Body of pancreas (tissue), 4 donors: ENCODE data around the gene RTKN2.

Experiments used
- POLR2A ChIP-seq, 3 donors: fragments of 450-650 bp; IDR thresholded peaks; one replicate each; pipeline ENCODE4 v1.6.1; 2016; ENCODE audit warnings: antibody characterized with exemption in 3 of 3, mild to moderate bottlenecking in 2 of 3
- TF ChIP-seq, protein P1 (sequence below), 7 experiments: fragments of 450-650 bp in 4 of 7; fragments of 200-600 bp in 3 of 7; sonication (generic) in 3 of 7; IDR thresholded peaks; one replicate each; pipeline ENCODE4 v1.5.1; 2016 to 2019; ENCODE audit warnings: antibody characterized with exemption in 7 of 7

DNA sequence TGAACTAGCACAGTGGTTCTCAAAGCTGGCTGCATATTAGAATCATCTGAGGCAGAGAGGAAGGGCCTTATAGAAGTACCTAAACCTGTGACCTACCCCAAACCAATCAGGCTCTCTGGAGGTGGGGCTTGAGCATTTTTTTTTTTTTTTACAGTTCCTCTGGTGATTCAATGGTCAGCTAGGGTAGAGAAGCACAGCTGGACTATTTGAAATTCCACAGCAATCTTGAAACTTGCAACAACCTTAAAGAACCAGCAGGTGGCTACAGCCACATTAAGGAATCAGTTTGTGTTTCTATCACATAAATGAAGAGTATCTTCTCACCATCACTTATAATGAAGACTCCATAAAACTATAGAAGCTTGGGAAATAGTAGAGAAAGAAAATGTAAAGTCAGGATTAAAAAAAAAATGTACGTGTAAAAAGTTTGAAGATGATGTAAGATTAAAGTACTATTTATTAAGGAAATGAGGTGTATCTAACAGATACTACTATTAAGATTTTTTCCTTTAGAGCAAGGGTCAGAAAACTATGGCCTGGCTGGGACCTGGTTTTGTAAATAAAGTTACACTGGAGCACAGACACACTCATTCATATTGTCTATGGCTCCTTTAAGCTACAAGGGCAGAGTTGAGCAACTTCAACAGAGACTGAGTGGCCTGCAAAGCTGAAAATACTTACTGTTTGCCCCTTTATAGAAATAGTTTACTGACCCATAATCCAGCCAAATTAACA lies 3.8 kb downstream of the RTKN2 start:
- TF ChIP-seq, protein P1, sequence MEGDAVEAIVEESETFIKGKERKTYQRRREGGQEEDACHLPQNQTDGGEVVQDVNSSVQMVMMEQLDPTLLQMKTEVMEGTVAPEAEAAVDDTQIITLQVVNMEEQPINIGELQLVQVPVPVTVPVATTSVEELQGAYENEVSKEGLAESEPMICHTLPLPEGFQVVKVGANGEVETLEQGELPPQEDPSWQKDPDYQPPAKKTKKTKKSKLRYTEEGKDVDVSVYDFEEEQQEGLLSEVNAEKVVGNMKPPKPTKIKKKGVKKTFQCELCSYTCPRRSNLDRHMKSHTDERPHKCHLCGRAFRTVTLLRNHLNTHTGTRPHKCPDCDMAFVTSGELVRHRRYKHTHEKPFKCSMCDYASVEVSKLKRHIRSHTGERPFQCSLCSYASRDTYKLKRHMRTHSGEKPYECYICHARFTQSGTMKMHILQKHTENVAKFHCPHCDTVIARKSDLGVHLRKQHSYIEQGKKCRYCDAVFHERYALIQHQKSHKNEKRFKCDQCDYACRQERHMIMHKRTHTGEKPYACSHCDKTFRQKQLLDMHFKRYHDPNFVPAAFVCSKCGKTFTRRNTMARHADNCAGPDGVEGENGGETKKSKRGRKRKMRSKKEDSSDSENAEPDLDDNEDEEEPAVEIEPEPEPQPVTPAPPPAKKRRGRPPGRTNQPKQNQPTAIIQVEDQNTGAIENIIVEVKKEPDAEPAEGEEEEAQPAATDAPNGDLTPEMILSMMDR (IDR thresholded peaks at IDR 0.05), result peak in 6 of 7 experiments; percentile 36 to 59 (median 52)
- TF ChIP-seq POLR2A (IDR thresholded peaks at IDR 0.05), result no peak
